ENCODE results near the gene FBLL1.

- TF ChIP-seq EZH2 (IDR thresholded peaks at IDR 0.05; ENCODE audit: insufficient read depth, poor library complexity, severe bottlenecking), result no peak
- no peak for TF ChIP-seq EZH2phosphoT487 (IDR thresholded peaks at IDR 0.05; ENCODE audit: insufficient read depth, low read depth)
These were observed 1.3 kb upstream of the FBLL1 start for GRCh38 chr5:168527756-168528295.
